Left lung (tissue), 10 donors: ENCODE results near the gene CTDSPL. TPM values are rescaled to one million over a fixed set of nuclear protein-coding genes. Genes with fewer than 3 reads are reported as not detected.
"Not testable (repeated sequence)": the region's sequence is repeated elsewhere in the genome, so short reads cannot be mapped to it uniquely, and the experiment has no call there.

Source experiments
- ATAC-seq: fragments of 200-7000 bp; cut with Tn5 transposase; one replicate; pipeline ENCODE4 v1.9.1; 2020; ENCODE audit warnings: moderate library complexity
- DNase-seq, 4 donors: peaks; one replicate each; pipeline ENCODE4 v3.0.0-alpha.2; 2013 to 2020
- H3K27ac ChIP-seq, 2 donors: fragments of 200-600 bp; sonication (generic) in 1 of 2; one replicate each; pipeline versions ENCODE4 v1.5.0 to v1.8.0; 2020 to 2021
- H3K27me3 ChIP-seq, 2 donors: fragments of 200-600 bp; sonication (generic) in 1 of 2; one replicate each; pipeline versions ENCODE4 v1.5.0 to v1.8.0; 2020 to 2021
- H3K36me3 ChIP-seq, 2 donors: fragments of 200-600 bp; sonication (generic) in 1 of 2; one replicate each; pipeline versions ENCODE4 v1.5.0 to v1.8.0; 2020 to 2021
- H3K4me1 ChIP-seq, 2 donors: fragments of 200-600 bp; one replicate each; pipeline ENCODE4 v1.8.0; 2021
- H3K4me3 ChIP-seq, 2 donors: fragments of 200-600 bp; sonication (generic) in 1 of 2; one replicate each; pipeline versions ENCODE4 v1.5.0 to v1.8.0; 2020 to 2021; ENCODE audit warnings: mild to moderate bottlenecking in 1 of 2
- H3K9me3 ChIP-seq, 2 donors: fragments of 200-600 bp; sonication (generic) in 1 of 2; one replicate each; pipeline versions ENCODE4 v1.5.0 to v1.8.0; 2020 to 2021
- CTCF ChIP-seq, 2 donors: fragments of 200-600 bp; sonication (generic) in 1 of 2; IDR thresholded peaks; one replicate each; pipeline versions ENCODE4 v1.5.0 to v1.8.0; 2021; ENCODE audit warnings: antibody characterized with exemption in 2 of 2
- intact Hi-C, 2 donors: fragments of 100-400 bp; cut with DNase I; formaldehyde crosslinking; loops; one replicate each; pipeline versions ENCODE4 v1.11.2 to v1.14.2; 2022
- microRNA-seq, 2 donors: library from miRNA; unstranded; fragments of <30 nt; microRNA quantifications; one replicate each; pipeline ENCODE4, GENCODE V29; 2019
- polyA plus RNA-seq, 6 donors: library from polyadenylated mRNA; unstranded; fragments of 120-200 nt; gene quantifications; one replicate each; pipeline ENCODE4 v1.2.1, GENCODE V29; 2013; ENCODE audit not compliant: insufficient read length in 6 of 6
- total RNA-seq, 2 donors: library from RNA; stranded (reverse); fragmentation: NEBNext Ultra II Directional; extraction: Animal tissue kit (Norgen Biotek cat#: 25700); gene quantifications; one replicate each; pipeline ENCODE4 v1.2.1, GENCODE V29; 2021
- donor health status: DM: no; HTN: yes; CAD: no.
- donor health status: DM: no; HTN: no; CAD: no.

The CTDSPL gene
- total and polyA plus RNA-seq, 8 donors, result 46.9 to 122 (median 115) TPM

DNA sequence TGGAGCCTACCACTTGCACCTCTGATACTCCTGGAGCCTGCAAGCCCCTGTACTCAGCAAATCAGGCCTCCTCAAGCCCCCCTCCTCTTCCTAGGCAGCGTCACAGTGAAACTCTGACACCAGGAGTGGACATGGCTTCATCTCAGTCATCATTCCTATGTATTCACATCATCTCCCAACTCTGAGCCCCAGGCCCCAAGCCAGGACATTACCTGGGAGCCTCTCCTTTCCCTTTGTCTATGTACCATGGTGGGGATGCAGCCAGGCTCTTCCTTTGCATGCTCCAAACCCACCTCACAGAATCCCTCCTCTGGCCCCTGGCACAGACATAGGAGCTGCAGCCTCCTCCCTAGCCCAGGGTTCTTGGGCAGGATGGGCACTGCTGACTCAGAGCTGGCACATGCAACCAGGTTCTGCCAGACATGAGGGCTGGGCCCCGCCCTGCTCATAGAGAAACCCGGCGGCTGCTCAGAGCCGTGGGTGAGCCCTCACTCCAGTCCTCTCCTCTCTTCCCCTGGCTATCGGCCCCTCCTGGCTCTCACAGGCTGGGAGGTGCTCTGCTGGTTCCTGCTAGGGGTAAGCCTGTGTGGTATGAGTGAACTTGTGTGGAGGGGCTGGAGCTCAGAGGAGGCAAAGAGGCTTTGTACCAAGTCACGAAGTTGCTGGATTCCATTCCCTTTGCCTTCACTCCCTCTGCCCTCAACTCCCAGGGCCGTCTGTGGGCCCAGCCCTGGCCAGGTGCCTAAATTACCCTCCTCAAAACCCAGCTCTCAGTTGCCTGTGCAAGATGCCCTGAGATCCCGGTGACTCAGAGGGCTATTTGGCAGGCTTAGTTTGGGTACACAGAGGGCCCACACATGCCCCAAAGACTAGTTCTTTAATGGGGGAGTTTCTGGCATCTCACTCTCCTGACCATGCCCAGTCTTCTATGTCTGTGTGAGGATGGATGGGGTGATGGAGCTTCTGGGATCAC, 169.6 kb downstream of the CTDSPL start:
- Histone ChIP-seq H3K36me3 (no peaks in the 10 kb centered on the region), H3K4me1 (peaks cover 15 to 40% of the 10 kb centered on the region in 2 donors), H3K9me3 (no peaks in the 10 kb centered on the region), H3K27ac (peak overlapping the region; percentile 71 to 80), H3K4me3 (no peak overlapping the region), H3K27me3 (peaks cover 0 to 35% of the 10 kb centered on the region in 2 donors)
- DNase-seq (peak in 3 of 4 donors; percentile 37 to 91 (median 89)), ATAC-seq (peak; percentile 78)
- TF ChIP-seq CTCF (IDR thresholded peaks at IDR 0.05), result no peak
- intact Hi-C loops, result no loop called here

DNA sequence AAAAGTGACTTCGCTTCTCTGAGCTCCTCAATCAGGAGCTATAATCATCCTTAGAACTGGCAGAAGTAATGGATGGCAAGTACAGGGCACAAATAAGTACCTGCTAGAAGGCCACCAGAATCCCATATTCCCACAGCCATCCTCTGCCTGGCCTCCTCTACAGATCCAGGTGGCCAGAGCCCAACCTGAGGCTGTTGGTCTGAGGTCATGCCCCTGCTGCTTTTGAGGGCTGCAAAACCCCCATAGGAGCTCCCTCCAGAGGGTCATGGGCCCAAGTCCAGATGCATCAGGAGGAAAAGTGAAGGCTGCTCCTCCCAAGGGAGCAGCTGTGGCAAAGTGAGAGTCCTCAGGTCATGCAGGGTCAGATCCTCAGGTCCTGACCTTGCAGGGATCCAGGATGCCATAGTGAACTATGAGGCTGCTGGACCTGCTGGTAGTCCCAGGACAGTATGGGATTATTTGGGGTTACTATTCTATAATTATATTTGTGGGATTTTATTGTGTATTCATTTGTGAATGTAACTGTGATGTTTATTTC, 170.7 kb downstream of the CTDSPL start:
- peaks cover 0 to 35% of the 10 kb centered on the region in 2 donors for H3K27me3 ChIP-seq
- no peak overlapping the region for H3K27ac ChIP-seq
- intact Hi-C loops, result no loop called here
- no peaks in the 10 kb centered on the region for H3K36me3 ChIP-seq
- TF ChIP-seq CTCF (IDR thresholded peaks at IDR 0.05), result no peak
- no peak for ATAC-seq
- H3K4me3 ChIP-seq, result no peak overlapping the region
- no peaks in the 10 kb centered on the region for H3K9me3 ChIP-seq
- no peak for DNase-seq
- peaks cover 15 to 38% of the 10 kb centered on the region in 2 donors for H3K4me1 ChIP-seq

GRCh38 chr3:38033586-38033985, 171.9 kb downstream of the CTDSPL start:
- H3K9me3 ChIP-seq, H3K36me3 ChIP-seq, intact Hi-C loops, H3K4me3 ChIP-seq, DNase-seq, ATAC-seq, H3K27ac ChIP-seq: not testable (repeated sequence)
- Histone ChIP-seq H3K4me1 (peaks cover 15 to 37% of the 10 kb centered on the region in 2 donors), H3K27me3 (peaks cover 0 to 27% of the 10 kb centered on the region in 2 donors)

Small RNAs within 50 kb of the gene (microRNA-seq; reads per million reads assigned to microRNA genes)
- 11.7 to 105 reads per million in 2 donors for gene MIR26A1

Other genes starting within 250 kb of the CTDSPL start
- 10 to 100 TPM; 29.0 to 36.9 TPM for gene VILL, start 128.9 kb downstream of the CTDSPL start, total RNA-seq
- gene VILL, start 128.9 kb downstream of the CTDSPL start, polyA plus RNA-seq, result 10 to 100 TPM; 19.5 to 26.6 (median 24.9) TPM
- 10 to 100 TPM; 33.3 to 47.5 TPM for gene PLCD1, start 167.8 kb downstream of the CTDSPL start, total RNA-seq
- 10 to 100 TPM; 41.3 to 54.3 (median 44.6) TPM for gene PLCD1, start 167.8 kb downstream of the CTDSPL start, polyA plus RNA-seq
- 1 to 10 TPM; 2.9 to 5.3 TPM for gene DLEC1, start 177.3 kb downstream of the CTDSPL start, total RNA-seq
- 10 to 100 TPM in 1 of 6 donors, 1 to 10 TPM in 5; 2.8 to 10.5 (median 7.8) TPM for gene DLEC1, start 177.3 kb downstream of the CTDSPL start, polyA plus RNA-seq